ENCODE measurements around the gene SAE1. TPM values are rescaled to one million over a fixed set of nuclear protein-coding genes. Genes with fewer than 3 reads are reported as not detected.
"Not testable (repeated sequence)": the region's sequence is repeated elsewhere in the genome, so short reads cannot be mapped to it uniquely, and the experiment has no call there.

SAE1 gene
- total RNA-seq, 1 donor from 2014 or later = 140 TPM

DNA sequence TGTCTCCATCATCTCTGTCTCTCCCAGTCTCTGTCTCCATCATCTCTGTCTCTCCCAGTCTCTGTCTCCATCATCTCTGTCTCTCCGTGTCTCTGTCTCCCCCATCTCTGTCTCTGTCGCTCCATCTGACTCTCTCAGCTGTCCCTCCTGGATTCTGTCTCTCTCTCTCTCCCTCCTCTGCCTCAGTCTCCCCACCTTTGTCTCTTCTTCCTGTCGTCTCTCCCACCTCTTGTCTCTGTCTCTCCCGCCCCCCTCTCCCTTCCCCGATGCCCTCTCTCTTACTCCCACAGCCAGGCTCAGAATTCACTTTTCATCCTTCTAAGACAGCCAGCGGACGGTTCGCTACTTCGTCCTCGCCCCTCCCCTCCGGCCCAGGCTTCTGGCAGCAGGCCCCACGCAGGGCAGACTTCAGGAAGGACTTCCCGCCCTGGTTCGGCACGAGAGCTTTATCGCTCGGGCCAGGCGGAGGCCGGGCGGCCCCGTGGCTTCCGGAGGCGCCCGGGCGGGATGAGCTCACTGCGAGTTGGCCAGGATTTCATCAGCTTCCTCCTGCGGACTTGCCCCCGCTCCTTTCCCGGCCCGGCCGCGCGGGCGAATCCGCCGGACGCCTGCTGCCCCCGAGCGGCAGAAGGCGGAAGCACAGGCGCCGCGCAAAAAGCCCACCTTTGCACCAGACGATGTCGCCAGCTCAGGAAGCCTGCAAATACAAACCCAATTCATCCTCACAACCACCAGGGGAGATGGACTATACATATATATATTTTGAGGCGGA, 113.3 kb downstream of the SAE1 start:
- peak overlapping the region; percentile 53 for H3K4me3 ChIP-seq (ENCODE audit: low read depth, low read length)
- TF ChIP-seq, protein P1, sequence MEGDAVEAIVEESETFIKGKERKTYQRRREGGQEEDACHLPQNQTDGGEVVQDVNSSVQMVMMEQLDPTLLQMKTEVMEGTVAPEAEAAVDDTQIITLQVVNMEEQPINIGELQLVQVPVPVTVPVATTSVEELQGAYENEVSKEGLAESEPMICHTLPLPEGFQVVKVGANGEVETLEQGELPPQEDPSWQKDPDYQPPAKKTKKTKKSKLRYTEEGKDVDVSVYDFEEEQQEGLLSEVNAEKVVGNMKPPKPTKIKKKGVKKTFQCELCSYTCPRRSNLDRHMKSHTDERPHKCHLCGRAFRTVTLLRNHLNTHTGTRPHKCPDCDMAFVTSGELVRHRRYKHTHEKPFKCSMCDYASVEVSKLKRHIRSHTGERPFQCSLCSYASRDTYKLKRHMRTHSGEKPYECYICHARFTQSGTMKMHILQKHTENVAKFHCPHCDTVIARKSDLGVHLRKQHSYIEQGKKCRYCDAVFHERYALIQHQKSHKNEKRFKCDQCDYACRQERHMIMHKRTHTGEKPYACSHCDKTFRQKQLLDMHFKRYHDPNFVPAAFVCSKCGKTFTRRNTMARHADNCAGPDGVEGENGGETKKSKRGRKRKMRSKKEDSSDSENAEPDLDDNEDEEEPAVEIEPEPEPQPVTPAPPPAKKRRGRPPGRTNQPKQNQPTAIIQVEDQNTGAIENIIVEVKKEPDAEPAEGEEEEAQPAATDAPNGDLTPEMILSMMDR (conservative IDR thresholded peaks at IDR 0.05; ENCODE audit: low read depth, low read length) = peak; percentile 85
- no peak for DNase-seq (ENCODE audit: low read depth)

DNA sequence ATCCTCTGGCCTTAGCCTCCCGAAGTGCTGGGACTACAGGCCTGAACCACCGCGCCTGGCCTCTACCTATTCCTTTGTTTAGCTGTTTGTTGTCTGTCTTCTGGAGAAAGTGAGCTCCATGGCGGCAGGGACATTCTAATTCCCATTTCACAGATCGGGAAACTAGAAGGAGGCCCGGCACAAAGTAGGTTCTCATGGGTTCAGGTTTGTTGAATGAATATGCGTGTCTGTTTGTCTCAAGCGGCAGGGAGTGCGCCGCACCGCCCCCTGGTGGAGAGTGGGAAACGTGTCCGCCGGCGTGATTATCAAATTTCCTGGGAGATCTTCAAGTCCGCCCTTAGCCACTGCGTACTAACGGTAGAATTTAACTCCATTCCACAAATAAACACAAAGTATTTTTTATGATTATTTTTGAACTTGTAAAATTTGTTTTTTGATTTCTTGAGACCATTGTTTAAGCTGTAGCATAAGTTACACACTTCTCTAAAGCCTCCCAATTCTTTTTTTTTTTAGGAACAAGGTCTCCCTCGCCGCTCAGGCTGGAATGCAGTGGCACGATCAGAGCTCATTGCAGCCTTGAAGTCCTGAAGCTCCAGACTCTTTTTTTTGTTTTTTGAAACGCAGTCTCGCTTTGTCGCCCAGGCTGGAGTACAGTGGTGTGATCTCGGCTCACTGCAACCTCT, 116.8 kb downstream of the SAE1 start:
- H3K4me3 ChIP-seq (ENCODE audit: low read depth, low read length) = no peak overlapping the region
- DNase-seq (ENCODE audit: low read depth) = no peak
- TF ChIP-seq, protein P1 (conservative IDR thresholded peaks at IDR 0.05; ENCODE audit: low read depth, low read length) = peak; percentile 92

DNA sequence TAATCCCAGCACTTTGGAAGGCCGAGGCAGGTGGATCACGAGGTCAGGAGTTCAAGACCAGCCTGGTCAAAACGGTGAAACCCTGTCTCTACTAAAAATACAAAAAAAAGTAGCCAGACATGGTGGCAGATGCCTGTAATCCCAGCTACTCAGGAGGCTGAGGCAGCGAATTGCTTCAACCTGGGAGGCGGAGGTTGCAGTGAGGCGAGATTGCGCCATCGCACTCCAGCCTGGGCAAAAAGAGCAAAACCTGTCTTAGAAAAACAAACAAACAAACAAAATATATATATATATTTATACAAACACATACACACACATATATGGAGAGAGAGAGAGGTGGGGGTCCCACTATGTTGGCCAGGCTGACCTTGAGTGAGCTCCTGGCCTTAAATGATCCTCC, 122.4 kb downstream of the SAE1 start:
- not testable (repeated sequence) for DNase-seq (ENCODE audit: low read depth); H3K4me3 ChIP-seq (ENCODE audit: low read depth, low read length)

DNA sequence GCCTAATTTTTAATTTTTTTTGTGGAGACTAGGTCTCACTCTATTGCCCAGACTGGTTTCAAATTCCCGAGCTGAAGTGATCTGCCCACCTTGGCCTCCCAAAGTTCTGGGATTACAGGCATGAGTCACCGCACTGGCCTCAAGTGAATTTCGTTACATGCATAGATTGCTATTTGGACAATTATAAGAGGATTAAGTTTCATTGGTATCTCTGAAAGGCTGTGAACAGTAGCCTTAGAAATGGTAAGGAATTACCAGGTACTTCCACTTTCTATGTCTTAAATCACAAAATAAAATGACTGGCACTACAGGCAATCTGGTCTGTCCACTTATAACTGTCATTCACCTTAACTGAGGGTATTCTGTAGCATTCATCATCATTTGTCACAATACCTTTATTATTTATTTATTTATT, 122.8 kb downstream of the SAE1 start:
- no peak overlapping the region for H3K4me3 ChIP-seq (ENCODE audit: low read depth, low read length)
- TF ChIP-seq, protein P1 (conservative IDR thresholded peaks at IDR 0.05; ENCODE audit: low read depth, low read length) = no peak
- no peak for DNase-seq (ENCODE audit: low read depth)

DNA sequence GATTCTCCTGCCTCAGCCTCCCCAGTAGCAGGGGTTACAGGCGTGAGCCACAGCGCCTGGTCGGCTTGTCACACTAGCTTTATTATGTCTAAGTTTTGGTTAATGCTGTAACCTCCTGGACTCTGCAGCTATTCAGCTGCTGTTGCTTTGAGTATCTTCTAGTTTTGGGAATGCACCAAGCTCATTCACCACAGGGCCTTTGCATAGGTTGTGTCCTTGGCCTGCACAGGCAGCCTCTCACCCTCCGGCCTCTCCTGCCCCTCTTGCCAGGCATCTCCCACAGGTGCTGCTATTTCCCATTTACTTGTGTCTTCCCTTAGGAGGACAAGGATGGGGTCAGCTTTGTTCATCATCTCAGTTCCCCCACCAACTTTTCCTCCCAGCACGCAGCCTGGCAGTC, 123.3 kb downstream of the SAE1 start:
- TF ChIP-seq, protein P1 (conservative IDR thresholded peaks at IDR 0.05; ENCODE audit: low read depth, low read length) = no peak
- no peak for DNase-seq (ENCODE audit: low read depth)

DNA sequence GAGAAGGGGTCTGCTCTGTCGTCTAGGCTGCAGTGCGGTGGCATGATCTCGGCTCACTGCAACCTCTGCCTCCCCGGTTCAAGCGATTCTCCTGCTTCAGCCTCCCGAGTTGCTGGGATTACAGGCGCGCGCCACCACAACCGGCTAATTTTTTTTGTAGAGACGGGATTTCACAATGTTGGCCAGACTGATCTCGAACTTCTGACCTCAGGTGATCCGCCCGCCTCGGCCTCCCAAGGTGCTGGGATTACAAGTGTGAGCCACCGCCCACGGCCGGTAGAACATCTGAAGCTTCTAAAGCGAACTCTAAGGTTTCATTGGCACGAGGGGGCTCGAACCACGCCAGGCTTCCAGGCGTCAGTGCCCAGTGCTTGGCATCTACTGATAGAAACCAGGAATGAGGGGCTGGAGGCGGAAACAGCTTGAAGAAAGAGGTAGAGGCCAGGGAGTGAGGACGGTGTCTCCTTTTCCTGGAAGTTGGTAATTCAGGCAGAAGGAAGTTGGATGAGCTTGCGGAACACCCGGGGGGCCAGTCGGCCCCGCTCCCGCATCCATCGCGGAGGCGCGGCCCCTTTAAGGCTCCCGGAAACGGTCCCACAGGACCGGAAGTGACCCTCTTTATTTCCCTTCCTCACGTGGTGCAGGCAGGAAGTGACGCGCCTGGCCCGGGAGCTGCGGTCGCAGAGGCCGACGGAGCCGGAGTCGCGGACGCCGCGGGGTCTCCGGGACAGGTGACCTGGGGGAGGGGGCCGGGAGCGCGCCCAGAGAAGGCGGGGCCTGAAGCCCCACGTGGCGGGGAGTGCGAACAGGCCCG, 125.5 kb downstream of the SAE1 start, which contains the start of gene CCDC9:
Gene CCDC9, plus strand, starts transcription at position 647 of the 814 bp plus-strand sequence. CDS start 1,876 bp downstream, outside the sequence.
- H3K4me3 ChIP-seq (ENCODE audit: low read depth, low read length) = peak within 1 kb of the TSS; percentile 65
- DNase-seq (ENCODE audit: low read depth) = peak; percentile 74
- TF ChIP-seq, protein P1 (conservative IDR thresholded peaks at IDR 0.05; ENCODE audit: low read depth, low read length) = no peak

More for the DNA sequence above, 123.3 kb downstream of the SAE1 start:
- H3K4me3 ChIP-seq (ENCODE audit: low read depth, low read length) = no peak overlapping the region
